H1 (cell line): Measurements from ENCODE around the gene CCDC13. TPM values are rescaled to one million over a fixed set of nuclear protein-coding genes. Genes with fewer than 3 reads are reported as not detected.

Source experiments
- CTCF ChIA-PET: fragments of 300-600 bp; sonication (Branson Sonifier 250); formaldehyde crosslinking; loops from one replicate; lab custom pipeline; 2021; ENCODE audit not compliant: partially characterized antibody; lab: Charles Lee
- POLR2A ChIA-PET: fragments of 300-600 bp; sonication (Branson Sonifier 250); formaldehyde crosslinking; loops from one replicate; lab custom pipeline; 2021; ENCODE audit warnings: inconsistent platforms; ENCODE audit not compliant: partially characterized antibody; lab: Charles Lee
- DNase-seq, 2 experiments: peaks; one replicate each; pipeline versions ENCODE4 v3.0.0 to v3.0.0-alpha.2; 2010 to 2022; ENCODE audit warnings: low spot score in 2 of 2, low read depth in 1 of 2, mixed read lengths in 1 of 2
- FAIRE-seq: peaks from 2 replicates; lab custom pipeline; 2011; peaks lifted over from hg19 to GRCh38; lab: Jason Lieb, UNC
- H2AFZ ChIP-seq: 2 replicates; pipeline ENCODE4 v1.8.1; 2012; ENCODE audit warnings: low read length, inconsistent platforms
- H2AK5ac ChIP-seq: 2 replicates; pipeline ENCODE4 v1.6.1; 2013; ENCODE audit warnings: low read depth, low read length
- H2BK120ac ChIP-seq: replicated peaks from 2 replicates; pipeline ENCODE3; 2013; ENCODE audit warnings: low read depth, low read length, inconsistent platforms
- H2BK12ac ChIP-seq: 2 replicates; pipeline ENCODE4 v1.6.1; 2013; ENCODE audit warnings: low read depth, low read length
- H2BK15ac ChIP-seq: 2 replicates; pipeline ENCODE4 v1.6.1; 2013; ENCODE audit warnings: low read length
- H2BK20ac ChIP-seq: 2 replicates; pipeline ENCODE4 v1.6.1; 2013; ENCODE audit warnings: low read length
- H2BK5ac ChIP-seq: 2 replicates; pipeline ENCODE4 v1.6.1; 2013; ENCODE audit warnings: low read depth, low read length
- H3K14ac ChIP-seq: 2 replicates; pipeline ENCODE4 v1.6.1; 2013; ENCODE audit warnings: inconsistent platforms; ENCODE audit not compliant: insufficient read length
- H3K18ac ChIP-seq: 2 replicates; pipeline ENCODE4 v1.6.1; 2013; ENCODE audit warnings: low read length; ENCODE audit errors: extremely low read depth
- H3K23ac ChIP-seq: 2 replicates; pipeline ENCODE4 v1.6.1; 2013; ENCODE audit warnings: inconsistent platforms; ENCODE audit not compliant: insufficient read length
- H3K23me2 ChIP-seq: 2 replicates; pipeline ENCODE4 v1.6.1; 2013; ENCODE audit warnings: low read depth, low read length
- H3K27ac ChIP-seq: 2 replicates; pipeline ENCODE4 v1.6.1; 2011; ENCODE audit warnings: low read depth, low read length, inconsistent platforms
- H3K27me3 ChIP-seq, 4 experiments: replicated peaks in 1 of 4; 1 replicate in 1 of 4; 2 replicates in 3 of 4; pipeline versions ENCODE4 v1.6.1 to v1.8.1; 2011 to 2013; ENCODE audit warnings: low read length in 3 of 4, mild to moderate bottlenecking in 3 of 4, inconsistent platforms in 2 of 4, mixed read lengths in 2 of 4, moderate library complexity in 1 of 4; ENCODE audit not compliant: control insufficient read depth in 3 of 4, insufficient read depth in 3 of 4; ENCODE audit errors: extremely low read depth in 1 of 4
- H3K36me3 ChIP-seq, 4 experiments: 2 replicates each; pipeline versions ENCODE4 v1.6.1 to v1.8.1; 2011 to 2013; ENCODE audit warnings: mild to moderate bottlenecking in 4 of 4, low read length in 3 of 4, moderate library complexity in 2 of 4, control low read depth in 1 of 4, inconsistent platforms in 1 of 4; ENCODE audit not compliant: insufficient read depth in 4 of 4, control insufficient read depth in 2 of 4
- H3K4ac ChIP-seq: replicated peaks from 2 replicates; pipeline ENCODE3; 2013; ENCODE audit warnings: low read length, low read depth, mixed read lengths, inconsistent platforms; ENCODE audit not compliant: insufficient read length
- H3K4me1 ChIP-seq, 4 experiments: replicated peaks in 1 of 4; 1 replicate in 1 of 4; 2 replicates in 3 of 4; pipeline versions ENCODE4 v1.6.1 to v1.8.1; 2011 to 2013; ENCODE audit warnings: low read length in 3 of 4, inconsistent platforms in 2 of 4, mixed read lengths in 1 of 4; ENCODE audit not compliant: insufficient read depth in 4 of 4, control insufficient read depth in 3 of 4
- H3K4me2 ChIP-seq, 2 experiments: 2 replicates each; pipeline versions ENCODE4 v1.6.1 to v1.8.1; 2011 to 2013; ENCODE audit warnings: low read depth in 2 of 2, low read length in 2 of 2, control low read depth in 1 of 2, inconsistent platforms in 1 of 2, mild to moderate bottlenecking in 1 of 2; ENCODE audit not compliant: insufficient read depth in 1 of 2
- H3K4me3 ChIP-seq, 4 experiments: fragments of 200-600, 300-600 bp in 1 of 4; sonication (generic), shearing (Covaris generic), sonication (Bioruptor Twin) in 1 of 4; 2 replicates each; pipeline versions ENCODE4 v1.5.1 to v1.8.1; 2011 to 2016; ENCODE audit warnings: low read length in 4 of 4, low read depth in 3 of 4, control low read depth in 2 of 4, inconsistent platforms in 2 of 4, mild to moderate bottlenecking in 2 of 4, mixed read lengths in 1 of 4, moderate library complexity in 1 of 4; ENCODE audit not compliant: insufficient read depth in 2 of 4; ENCODE audit errors: extremely low read depth in 1 of 4
- H3K56ac ChIP-seq: replicated peaks from 2 replicates; pipeline ENCODE3; 2013; ENCODE audit warnings: low read depth, mild to moderate bottlenecking, mixed read lengths, low read length, inconsistent platforms; ENCODE audit not compliant: insufficient read length
- H3K79me1 ChIP-seq: 2 replicates; pipeline ENCODE4 v1.6.1; 2013; ENCODE audit warnings: low read depth, low read length, control low read depth
- H3K79me2 ChIP-seq, 2 experiments: 2 replicates each; pipeline versions ENCODE4 v1.6.1 to v1.8.1; 2012 to 2013; ENCODE audit warnings: low read length in 2 of 2, mild to moderate bottlenecking in 2 of 2, inconsistent platforms in 1 of 2; ENCODE audit not compliant: insufficient read depth in 2 of 2, control insufficient read depth in 1 of 2
- H3K9ac ChIP-seq, 4 experiments: replicated peaks in 1 of 4; 1 replicate in 1 of 4; 2 replicates in 3 of 4; pipeline versions ENCODE4 v1.6.1 to v1.8.1; 2011 to 2013; ENCODE audit warnings: low read depth in 3 of 4, low read length in 3 of 4, control low read depth in 2 of 4, mild to moderate bottlenecking in 2 of 4, moderate library complexity in 2 of 4, inconsistent platforms in 1 of 4; ENCODE audit errors: extremely low read depth in 1 of 4
- H3K9me3 ChIP-seq, 2 experiments: 2 replicates each; pipeline versions ENCODE4 v1.6.1 to v1.8.1; 2012 to 2013; ENCODE audit warnings: mild to moderate bottlenecking in 2 of 2, moderate library complexity in 2 of 2, control low read depth in 1 of 2, inconsistent platforms in 1 of 2, low read depth in 1 of 2, low read length in 1 of 2, mixed read lengths in 1 of 2; ENCODE audit not compliant: insufficient read depth in 2 of 2
- H4K20me1 ChIP-seq, 2 experiments: replicated peaks in 1 of 2; 2 replicates each; pipeline versions ENCODE3 to v1.8.1; 2011 to 2013; ENCODE audit warnings: inconsistent platforms in 2 of 2, low read length in 2 of 2, mild to moderate bottlenecking in 1 of 2; ENCODE audit not compliant: insufficient read depth in 2 of 2, control insufficient read depth in 1 of 2
- H4K5ac ChIP-seq: 2 replicates; pipeline ENCODE4 v1.6.1; 2013; ENCODE audit warnings: low read length, low read depth, mixed read lengths, inconsistent platforms; ENCODE audit not compliant: insufficient read length
- H4K8ac ChIP-seq: 2 replicates; pipeline ENCODE4 v1.8.0; 2013; ENCODE audit warnings: mild to moderate bottlenecking, moderate library complexity, low read length, inconsistent platforms; ENCODE audit not compliant: insufficient read depth; ENCODE audit errors: extremely low read depth
- H4K91ac ChIP-seq: replicated peaks from 2 replicates; pipeline ENCODE3; 2013; ENCODE audit warnings: low read length, mixed read lengths, inconsistent platforms; ENCODE audit not compliant: insufficient read length
- KDM4A ChIP-seq: IDR thresholded peaks from one replicate; pipeline ENCODE4 v1.7.1; 2012; ENCODE audit warnings: low read depth, mild to moderate bottlenecking, moderate library complexity, low read length, inconsistent platforms; ENCODE audit not compliant: severe bottlenecking
- WGBS, 2 experiments: shearing (Covaris generic) in 1 of 2; methylation state at CpG; one replicate each; pipeline versions ENCODE4 v1.1.6 to v1.1.7; 2013 to 2015; ENCODE audit warnings: low lambda C conversion rate in 2 of 2, mixed read lengths in 2 of 2, inconsistent platforms in 1 of 2, low coverage in 1 of 2, missing lambda C conversion rate in 1 of 2; ENCODE audit not compliant: insufficient replicate concordance in 2 of 2, insufficient coverage in 1 of 2, insufficient read length in 1 of 2; ENCODE audit errors: extremely low coverage in 1 of 2, missing lambda C conversion rate in 1 of 2; 5-methylcytosine and 5-hydroxymethylcytosine counted together
- polyA plus RNA-seq, 7 experiments: library from polyadenylated mRNA; depleted of rRNA in 3 of 7; stranded (reverse) in 5 of 7; unstranded in 2 of 7; fragments of >200 nt in 5 of 7; fragments of 200-250 nt in 2 of 7; gene quantifications; 1 replicate in 5 of 7; 2 replicates in 1 of 7; 4 replicates in 1 of 7; pipeline versions ENCODE4 v1.2.1 to v1.2.3, GENCODE V29; 2011 to 2013; ENCODE audit warnings: missing spikeins in 2 of 7, mixed read lengths in 2 of 7
- total RNA-seq: library from RNA; stranded (reverse); fragmentation: NEBNext Ultra II Directional; extraction: Animal tissue kit (Norgen Biotek cat#: 25700); gene quantifications from 2 replicates; pipeline ENCODE4 v1.2.1, GENCODE V29; 2021

The CCDC13 gene
- total and polyA plus RNA-seq, 2 of the 8 experiments (the other 6 are each of a cell fraction or from before 2014, with no cell fraction given), result 0.06 TPM; not detected in 1

- Histone ChIP-seq H4K91ac (no peak within 1 kb of the TSS), H3K4me3 (no peak within 1 kb of the TSS), H3K27ac (no peak within 1 kb of the TSS), H3K36me3 (no peaks in the 10 kb centered on the region), H2BK5ac (no peak within 1 kb of the TSS), H2BK20ac (no peak within 1 kb of the TSS), H2AK5ac (no peak within 1 kb of the TSS), H2BK12ac (no peak within 1 kb of the TSS), H3K4me1 (peaks cover 0 to 5% (median 0%) of the 10 kb centered on the region in 4 experiments; a peak in 1 of 7 replicates), H4K20me1 (no peaks in the 10 kb centered on the region), H3K79me2 (no peaks in the 10 kb centered on the region), H3K79me1 (no peaks in the 10 kb centered on the region), H3K18ac (no peak within 1 kb of the TSS), H3K14ac (no peak within 1 kb of the TSS), H2BK120ac (no peak within 1 kb of the TSS), H3K4ac (no peak within 1 kb of the TSS), H4K5ac (no peak within 1 kb of the TSS), H3K23me2 (peaks cover 5% of the 10 kb centered on the region; the same call in 1 of the 2 replicates), H2BK15ac (no peak within 1 kb of the TSS), H4K8ac (no peak within 1 kb of the TSS), H3K4me2 (no peak within 1 kb of the TSS), H3K56ac (no peak within 1 kb of the TSS), H3K27me3 (peaks cover 0 to 9% (median 5%) of the 10 kb centered on the region in 4 experiments; a peak in 3 of 7 replicates), H3K9ac (no peak within 1 kb of the TSS), H3K9me3 (no peaks in the 10 kb centered on the region), H3K23ac (no peak within 1 kb of the TSS), H2AFZ (no peak within 1 kb of the TSS)
- POLR2A ChIA-PET, result no interaction called here
- 87% methylated on average over 5 of the region's 5 CpGs; no CpG with 5 or more reads in 1 of the 2 experiments for WGBS, 2 experiments
- FAIRE-seq, result no peak
- CTCF ChIA-PET, result interaction anchor here (0.6 to 2.8 kb wide), 2 partner anchors 28 to 97 kb away, joined by 3 to 11 read pairs; no protein-coding TSS in a partner anchor
- no peak for TF ChIP-seq KDM4A
- DNase-seq, result no peak
These were observed 36.1 kb upstream of the CCDC13 start, which contains the start of gene ACKR2 for GRCh38 chr3:42809202-42809601. TSS of gene ACKR2 (plus strand) at chr3:42809445. CDS start at chr3:42864503, 55,058 bp downstream.
